ENCODE data around the gene COLGALT1. TPM values are rescaled to one million over a fixed set of nuclear protein-coding genes. Genes with fewer than 3 reads are reported as not detected.
"Not testable (repeated sequence)": the region's sequence is repeated elsewhere in the genome, so short reads cannot be mapped to it uniquely, and the experiment has no call there.

COLGALT1 gene
- total RNA-seq, 1 donor from 2014 or later, result 74.2 TPM

DNA sequence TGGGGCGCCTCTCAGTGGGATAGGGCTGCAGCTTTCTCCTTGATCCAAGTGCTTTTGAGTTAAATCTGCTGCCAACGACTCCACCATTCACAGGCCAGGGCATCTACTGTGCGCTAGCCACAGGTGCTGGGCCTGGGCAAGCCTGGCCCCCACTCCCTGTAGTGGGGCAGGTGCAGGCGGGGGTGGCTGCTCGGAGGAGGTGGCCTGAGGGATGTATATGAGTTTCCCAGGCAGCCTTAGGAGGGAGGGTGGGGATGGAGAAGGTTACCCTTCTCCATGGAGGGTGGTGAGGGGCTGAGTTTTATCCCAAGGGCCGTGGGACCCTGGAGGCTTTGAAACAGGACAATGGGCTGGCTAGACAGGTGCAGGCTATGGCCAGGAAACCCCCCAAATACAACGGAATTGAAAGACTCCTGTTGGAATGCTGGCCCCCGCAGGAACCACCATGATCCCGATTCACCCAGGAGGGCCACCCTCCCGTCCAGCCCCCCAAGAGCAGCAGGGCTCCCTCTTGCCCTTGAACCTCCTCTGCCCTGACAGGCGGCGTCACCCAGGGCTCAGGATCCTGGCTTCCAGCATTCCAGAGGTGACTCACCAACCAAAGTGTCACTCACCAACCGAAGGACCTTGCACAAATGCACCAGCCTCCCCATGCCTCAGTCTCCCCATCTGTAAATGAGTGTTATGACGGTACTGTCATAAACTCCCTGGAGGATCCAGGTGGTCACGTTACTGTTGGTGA lies 39.9 kb upstream of the COLGALT1 start:
- TF ChIP-seq, protein P1, sequence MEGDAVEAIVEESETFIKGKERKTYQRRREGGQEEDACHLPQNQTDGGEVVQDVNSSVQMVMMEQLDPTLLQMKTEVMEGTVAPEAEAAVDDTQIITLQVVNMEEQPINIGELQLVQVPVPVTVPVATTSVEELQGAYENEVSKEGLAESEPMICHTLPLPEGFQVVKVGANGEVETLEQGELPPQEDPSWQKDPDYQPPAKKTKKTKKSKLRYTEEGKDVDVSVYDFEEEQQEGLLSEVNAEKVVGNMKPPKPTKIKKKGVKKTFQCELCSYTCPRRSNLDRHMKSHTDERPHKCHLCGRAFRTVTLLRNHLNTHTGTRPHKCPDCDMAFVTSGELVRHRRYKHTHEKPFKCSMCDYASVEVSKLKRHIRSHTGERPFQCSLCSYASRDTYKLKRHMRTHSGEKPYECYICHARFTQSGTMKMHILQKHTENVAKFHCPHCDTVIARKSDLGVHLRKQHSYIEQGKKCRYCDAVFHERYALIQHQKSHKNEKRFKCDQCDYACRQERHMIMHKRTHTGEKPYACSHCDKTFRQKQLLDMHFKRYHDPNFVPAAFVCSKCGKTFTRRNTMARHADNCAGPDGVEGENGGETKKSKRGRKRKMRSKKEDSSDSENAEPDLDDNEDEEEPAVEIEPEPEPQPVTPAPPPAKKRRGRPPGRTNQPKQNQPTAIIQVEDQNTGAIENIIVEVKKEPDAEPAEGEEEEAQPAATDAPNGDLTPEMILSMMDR (IDR thresholded peaks at IDR 0.05; ENCODE audit: insufficient read depth, low read length, severe bottlenecking), result no peak
- DNase-seq (ENCODE audit: low read depth), result no peak
- no peak for FAIRE-seq

DNA sequence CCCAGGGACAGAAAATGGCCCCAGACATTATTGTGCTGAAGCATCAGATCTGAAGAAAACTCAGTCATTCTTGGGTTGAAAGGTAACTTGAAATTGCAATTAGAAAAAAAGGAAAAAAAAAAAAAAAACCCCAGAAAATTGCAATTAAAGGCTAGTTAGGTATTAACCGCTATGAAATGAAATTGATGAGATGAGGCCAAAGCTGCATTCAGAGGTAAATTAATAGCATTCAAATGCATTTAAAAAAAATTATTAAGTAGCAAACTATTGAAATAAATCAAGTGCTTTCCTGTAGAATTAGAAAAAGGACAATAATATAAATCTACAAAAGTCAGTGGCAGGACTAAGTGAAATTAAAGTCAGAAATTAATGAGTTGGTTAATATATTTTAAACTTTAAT lies 37.6 kb upstream of the COLGALT1 start:
- FAIRE-seq (no peak), DNase-seq (ENCODE audit: low read depth) (no peak)
- H3K36me3 ChIP-seq (ENCODE audit: control insufficient read depth, insufficient read depth, low read length), result peaks cover 12% of the 10 kb centered on the region
- H3K27me3 ChIP-seq (ENCODE audit: control insufficient read depth, insufficient read depth, low read length), result no peaks in the 10 kb centered on the region
- no peak overlapping the region for H3K4me3 ChIP-seq (ENCODE audit: low read depth, low read length)
- TF ChIP-seq, protein P1 (IDR thresholded peaks at IDR 0.05; ENCODE audit: insufficient read depth, low read length, severe bottlenecking), result no peak

More for the DNA sequence above, 39.9 kb upstream of the COLGALT1 start:
- Histone ChIP-seq H3K27me3 (ENCODE audit: control insufficient read depth, insufficient read depth, low read length) (no peaks in the 10 kb centered on the region), H3K4me3 (ENCODE audit: low read depth, low read length) (no peak overlapping the region), H3K36me3 (ENCODE audit: control insufficient read depth, insufficient read depth, low read length) (peaks cover 10% of the 10 kb centered on the region)

DNA sequence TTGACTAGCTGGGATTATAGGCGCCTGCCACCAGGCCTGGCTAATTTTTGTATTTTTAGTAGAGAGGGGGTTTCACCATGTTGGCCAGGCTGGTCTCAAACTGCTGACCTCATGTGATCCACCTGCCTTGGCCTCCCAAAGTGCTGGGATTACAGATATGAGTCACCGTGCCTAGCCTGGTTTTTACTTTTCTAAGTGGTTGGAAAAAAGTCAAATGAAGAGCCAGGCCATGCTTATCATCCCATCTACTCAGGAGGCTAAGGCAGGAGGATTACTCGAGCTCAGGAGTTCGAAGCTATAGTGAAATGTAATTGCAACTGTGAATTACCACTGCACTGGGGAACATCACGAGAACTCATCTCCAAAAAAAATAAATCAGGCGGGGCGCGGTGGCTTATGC lies 36.8 kb upstream of the COLGALT1 start:
- peaks cover 12% of the 10 kb centered on the region for H3K36me3 ChIP-seq (ENCODE audit: control insufficient read depth, insufficient read depth, low read length)
- H3K4me3 ChIP-seq (ENCODE audit: low read depth, low read length); DNase-seq (ENCODE audit: low read depth); FAIRE-seq; H3K27me3 ChIP-seq (ENCODE audit: control insufficient read depth, insufficient read depth, low read length): not testable (repeated sequence)

DNA sequence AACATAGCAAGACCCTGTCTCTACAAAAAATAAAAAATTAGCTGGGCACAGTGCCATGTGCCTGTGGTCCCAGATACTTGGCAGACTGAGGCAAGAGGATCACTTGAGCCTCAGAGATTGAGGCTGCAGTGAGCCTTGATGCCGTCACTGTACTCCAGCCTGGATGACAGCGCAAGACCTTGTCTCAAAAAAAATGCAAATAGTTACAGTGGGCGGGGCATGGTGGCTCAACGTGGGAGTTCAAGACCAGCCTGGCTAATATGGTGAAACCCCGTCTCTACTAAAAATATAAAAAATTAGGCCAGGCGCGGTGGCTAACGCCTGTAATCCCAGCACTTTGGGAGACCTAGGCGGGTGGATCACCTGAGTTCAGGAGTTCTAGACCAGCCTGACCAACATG lies 35.5 kb upstream of the COLGALT1 start:
- DNase-seq (ENCODE audit: low read depth) (no peak), FAIRE-seq (no peak)
- no peak overlapping the region for H3K4me3 ChIP-seq (ENCODE audit: low read depth, low read length)
- H3K36me3 ChIP-seq (ENCODE audit: control insufficient read depth, insufficient read depth, low read length), result peaks cover 12% of the 10 kb centered on the region
- H3K27me3 ChIP-seq (ENCODE audit: control insufficient read depth, insufficient read depth, low read length), result no peaks in the 10 kb centered on the region
- TF ChIP-seq, protein P1 (IDR thresholded peaks at IDR 0.05; ENCODE audit: insufficient read depth, low read length, severe bottlenecking), result no peak

DNA sequence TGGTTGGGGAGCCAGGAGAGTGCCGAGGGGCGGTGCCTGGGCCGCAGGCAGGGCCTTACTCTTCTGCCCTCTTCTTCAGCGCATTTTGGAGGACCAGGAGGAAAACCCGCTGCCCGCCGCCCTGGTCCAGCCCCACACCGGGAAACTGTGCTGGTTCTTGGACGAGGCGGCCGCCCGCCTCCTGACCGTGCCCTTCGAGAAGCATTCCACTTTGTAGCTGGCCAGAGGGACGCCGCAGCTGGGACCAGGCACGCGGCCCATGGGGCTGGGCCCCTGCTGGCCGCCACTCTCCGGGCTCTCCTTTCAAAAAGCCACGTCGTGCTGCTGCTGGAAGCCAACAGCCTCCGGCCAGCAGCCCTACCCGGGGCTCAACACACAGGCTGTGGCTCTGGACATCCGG lies 34.6 kb upstream of the COLGALT1 start:
- TF ChIP-seq, protein P1 (IDR thresholded peaks at IDR 0.05; ENCODE audit: insufficient read depth, low read length, severe bottlenecking), result no peak
- FAIRE-seq, result no peak
- no peaks in the 10 kb centered on the region for H3K27me3 ChIP-seq (ENCODE audit: control insufficient read depth, insufficient read depth, low read length)

DNA sequence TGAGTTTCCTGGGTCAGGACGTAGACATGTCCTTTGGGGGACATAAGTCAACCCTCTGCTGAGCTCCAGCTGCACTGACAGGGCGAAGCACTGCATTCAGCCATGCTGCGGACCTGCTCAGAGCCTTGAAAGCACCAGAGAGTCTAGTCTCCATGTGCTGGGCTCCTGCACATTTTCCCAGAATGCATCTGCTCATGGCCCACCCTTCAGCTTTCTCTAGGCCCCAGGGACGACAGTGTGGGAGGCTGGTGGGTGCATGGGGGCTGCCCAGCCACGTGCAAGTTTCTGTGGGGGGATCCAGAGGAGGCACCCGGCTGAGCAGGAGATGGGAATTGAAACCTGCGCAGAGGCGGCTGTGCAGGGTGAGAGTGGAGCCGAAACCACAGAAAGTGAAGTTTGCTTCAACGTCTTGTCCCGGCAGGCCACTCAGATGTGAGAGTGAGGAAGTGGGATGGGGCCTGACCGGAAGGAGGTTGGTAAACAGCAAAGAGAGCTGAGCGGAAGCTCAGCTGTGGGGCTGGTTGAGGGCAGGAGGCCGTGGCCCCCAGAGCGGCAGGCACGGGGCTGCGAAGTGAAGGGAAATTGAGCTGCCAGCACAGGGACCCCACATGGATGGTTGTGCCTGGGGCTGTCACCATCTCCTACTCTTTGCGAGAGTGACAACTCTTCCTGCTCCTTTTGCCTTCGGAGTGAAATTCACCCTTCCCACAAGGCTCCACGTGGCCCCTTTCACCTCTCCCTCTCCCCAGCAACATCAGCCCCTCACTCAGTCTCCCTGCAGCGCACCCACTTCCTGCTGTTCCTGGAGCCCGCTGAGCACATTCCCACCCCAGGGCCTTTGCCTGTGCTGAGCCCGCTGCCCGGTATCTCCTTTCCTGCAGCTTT lies 32.2 kb upstream of the COLGALT1 start:
- Histone ChIP-seq H3K36me3 (ENCODE audit: control insufficient read depth, insufficient read depth, low read length) (peaks cover 3% of the 10 kb centered on the region), H3K27me3 (ENCODE audit: control insufficient read depth, insufficient read depth, low read length) (no peaks in the 10 kb centered on the region), H3K4me3 (ENCODE audit: low read depth, low read length) (no peak overlapping the region)
- no peak for DNase-seq (ENCODE audit: low read depth)
- FAIRE-seq, result no peak
- TF ChIP-seq, protein P1 (IDR thresholded peaks at IDR 0.05; ENCODE audit: insufficient read depth, low read length, severe bottlenecking), result no peak

More for the DNA sequence above, 34.6 kb upstream of the COLGALT1 start:
- H3K36me3 ChIP-seq (ENCODE audit: control insufficient read depth, insufficient read depth, low read length), result peaks cover 12% of the 10 kb centered on the region
- DNase-seq (ENCODE audit: low read depth), result no peak
- H3K4me3 ChIP-seq (ENCODE audit: low read depth, low read length), result no peak overlapping the region
